Measurements from ENCODE around the gene TBC1D22A. TPM values are rescaled to one million over a fixed set of nuclear protein-coding genes. Genes with fewer than 3 reads are reported as not detected.

Gene TBC1D22A
- total RNA-seq, 1 donor = 17.7 TPM

- Histone ChIP-seq H3K27ac (ENCODE audit: low read depth, low read length) (no peak overlapping the region), H3K79me2 (ENCODE audit: insufficient read depth, low read length) (peaks cover 19% of the 10 kb centered on the region), H3K36me3 (ENCODE audit: insufficient read depth, low read length) (no peaks in the 10 kb centered on the region), H4K20me1 (ENCODE audit: insufficient read depth, low read length) (no peaks in the 10 kb centered on the region), H3K4me3 (ENCODE audit: insufficient read depth, low read length) (no peak overlapping the region), H3K9me3 (ENCODE audit: low read depth, low read length) (no peaks in the 10 kb centered on the region), H3K4me2 (ENCODE audit: insufficient read depth, low read length) (no peak overlapping the region), H2AFZ (ENCODE audit: low read length) (no peak overlapping the region), H3K4me1 (ENCODE audit: insufficient read depth, low read length) (peaks cover 32% of the 10 kb centered on the region), H3K27me3 (ENCODE audit: insufficient read depth, low read length) (no peaks in the 10 kb centered on the region)
- no peak for DNase-seq (ENCODE audit: insufficient read length, low spot score, missing footprints)
- TF ChIP-seq CTCF (IDR thresholded peaks at IDR 0.05; ENCODE audit: extremely low read depth, low read depth, low read length) = no peak
Measured at GRCh38 chr22:46758121-46758520, 4.3 kb upstream of the TBC1D22A start.

- TF ChIP-seq CTCF (IDR thresholded peaks at IDR 0.05; ENCODE audit: extremely low read depth, low read depth, low read length) = peak; percentile 82
- peak; percentile 86 for DNase-seq (ENCODE audit: insufficient read length, low spot score, missing footprints)
- H3K4me2 ChIP-seq (ENCODE audit: insufficient read depth, low read length) = no peak overlapping the region
Measured at GRCh38 chr22:46758867-46759290, 3.6 kb upstream of the TBC1D22A start.

GRCh38 chr22:46761017-46761416 lies 1.4 kb upstream of the TBC1D22A start:
- H3K4me2 ChIP-seq (ENCODE audit: insufficient read depth, low read length) = peak overlapping the region; percentile 97
- H3K36me3 ChIP-seq (ENCODE audit: insufficient read depth, low read length) = no peaks in the 10 kb centered on the region
- peak overlapping the region; percentile 100 for H3K4me3 ChIP-seq (ENCODE audit: insufficient read depth, low read length)
- no peaks in the 10 kb centered on the region for H3K9me3 ChIP-seq (ENCODE audit: low read depth, low read length)
- H3K27me3 ChIP-seq (ENCODE audit: insufficient read depth, low read length) = no peaks in the 10 kb centered on the region
- TF ChIP-seq CTCF (IDR thresholded peaks at IDR 0.05; ENCODE audit: extremely low read depth, low read depth, low read length) = no peak
- peaks cover 27% of the 10 kb centered on the region for H3K4me1 ChIP-seq (ENCODE audit: insufficient read depth, low read length)
- no peak for DNase-seq (ENCODE audit: insufficient read length, low spot score, missing footprints)
- H2AFZ ChIP-seq (ENCODE audit: low read length) = no peak overlapping the region
- H3K27ac ChIP-seq (ENCODE audit: low read depth, low read length) = no peak overlapping the region
- peaks cover 10% of the 10 kb centered on the region for H4K20me1 ChIP-seq (ENCODE audit: insufficient read depth, low read length)
- H3K79me2 ChIP-seq (ENCODE audit: insufficient read depth, low read length) = peaks cover 45% of the 10 kb centered on the region

More at GRCh38 chr22:46758867-46759290, 3.6 kb upstream of the TBC1D22A start:
- Histone ChIP-seq H4K20me1 (ENCODE audit: insufficient read depth, low read length) (no peaks in the 10 kb centered on the region), H3K27me3 (ENCODE audit: insufficient read depth, low read length) (no peaks in the 10 kb centered on the region), H3K9me3 (ENCODE audit: low read depth, low read length) (no peaks in the 10 kb centered on the region), H3K36me3 (ENCODE audit: insufficient read depth, low read length) (no peaks in the 10 kb centered on the region), H2AFZ (ENCODE audit: low read length) (peak overlapping the region; percentile 23), H3K79me2 (ENCODE audit: insufficient read depth, low read length) (peaks cover 26% of the 10 kb centered on the region), H3K4me1 (ENCODE audit: insufficient read depth, low read length) (peaks cover 32% of the 10 kb centered on the region), H3K4me3 (ENCODE audit: insufficient read depth, low read length) (no peak overlapping the region), H3K27ac (ENCODE audit: low read depth, low read length) (no peak overlapping the region)

GRCh38 chr22:46761539-46762237 lies 762 bp upstream of the TBC1D22A start:
- Histone ChIP-seq H3K4me3 (ENCODE audit: insufficient read depth, low read length) (peak overlapping the region; percentile 100), H3K4me1 (ENCODE audit: insufficient read depth, low read length) (peaks cover 27% of the 10 kb centered on the region), H3K27me3 (ENCODE audit: insufficient read depth, low read length) (no peaks in the 10 kb centered on the region), H3K36me3 (ENCODE audit: insufficient read depth, low read length) (no peaks in the 10 kb centered on the region), H2AFZ (ENCODE audit: low read length) (peak overlapping the region; percentile 95), H4K20me1 (ENCODE audit: insufficient read depth, low read length) (peaks cover 10% of the 10 kb centered on the region), H3K27ac (ENCODE audit: low read depth, low read length) (peak overlapping the region; percentile 98), H3K79me2 (ENCODE audit: insufficient read depth, low read length) (peaks cover 52% of the 10 kb centered on the region), H3K4me2 (ENCODE audit: insufficient read depth, low read length) (peak overlapping the region; percentile 97), H3K9me3 (ENCODE audit: low read depth, low read length) (no peaks in the 10 kb centered on the region)
- no peak for TF ChIP-seq CTCF (IDR thresholded peaks at IDR 0.05; ENCODE audit: extremely low read depth, low read depth, low read length)
- DNase-seq (ENCODE audit: insufficient read length, low spot score, missing footprints) = no peak

Data from osteoblast (primary cell).